HG03060 (cell line): ENCODE data around the gene SLC18A3.

ENCODE experiments used
- ATAC-seq: cut with Tn5 transposase; IDR thresholded peaks from one replicate; pipeline ENCODE4 v1.9.1; 2021; ENCODE audit warnings: low read depth, moderate number of reproducible peaks; ENCODE audit not compliant: unreplicated experiment

Gene SLC18A3

DNA sequence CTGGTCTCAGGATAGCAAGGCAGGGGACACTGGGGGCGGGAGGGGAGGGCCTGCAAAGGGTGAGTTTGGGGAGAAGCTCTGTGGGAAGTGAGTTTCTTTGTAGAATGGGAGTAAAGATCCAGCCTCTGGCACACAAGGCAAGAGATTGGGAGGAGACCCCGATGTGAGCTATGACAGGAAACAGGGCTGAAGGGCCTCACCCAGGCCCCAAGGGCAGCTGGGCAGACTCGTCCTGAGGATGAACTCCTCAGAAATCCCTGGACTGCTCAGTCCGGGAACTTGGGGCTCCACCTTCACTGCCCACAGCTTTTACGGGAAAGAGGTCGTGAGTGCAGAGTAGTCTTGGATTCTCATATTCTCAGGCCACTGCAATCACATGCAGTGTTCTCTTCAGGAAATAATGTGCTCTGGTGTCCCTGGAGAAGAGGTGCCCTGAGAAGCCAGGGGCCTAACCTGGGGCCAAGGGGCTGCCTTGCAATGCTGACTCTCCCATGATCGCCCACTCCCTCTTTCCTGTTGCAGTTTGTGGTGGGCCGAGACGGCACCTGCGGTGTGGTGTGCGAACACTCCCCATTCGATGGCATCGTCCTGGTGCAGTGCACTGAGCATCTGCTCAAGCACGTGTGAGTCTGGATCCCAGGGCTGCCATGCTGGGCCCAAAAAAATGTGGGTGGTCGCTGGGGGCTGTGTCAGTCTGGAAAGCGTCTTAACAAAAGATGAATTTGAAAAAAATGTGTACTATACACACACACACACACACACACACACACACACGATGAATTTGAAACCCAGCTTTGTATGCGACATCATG, 38.1 kb downstream of the SLC18A3 start:
- no peak for ATAC-seq

DNA sequence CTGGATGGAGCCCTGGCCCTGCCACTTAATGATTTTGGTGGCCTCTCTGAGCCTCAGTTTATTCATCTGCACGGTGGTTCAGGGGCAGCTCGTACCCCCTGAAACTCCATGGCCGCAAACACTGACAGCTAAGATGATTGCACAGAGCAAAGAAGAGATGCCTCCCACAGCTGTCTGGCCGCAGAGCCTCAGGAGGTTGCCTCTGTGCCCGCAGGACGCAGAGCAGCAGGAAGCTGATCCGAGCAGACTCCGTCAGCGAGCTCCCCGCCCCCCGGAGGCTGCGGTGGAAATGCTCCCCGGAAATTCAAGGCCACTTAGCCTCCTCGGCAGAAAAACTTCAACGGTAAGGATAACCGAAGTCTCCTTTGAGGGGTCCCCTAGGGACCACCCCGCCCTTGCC, 39.2 kb downstream of the SLC18A3 start:
- ATAC-seq: no peak

DNA sequence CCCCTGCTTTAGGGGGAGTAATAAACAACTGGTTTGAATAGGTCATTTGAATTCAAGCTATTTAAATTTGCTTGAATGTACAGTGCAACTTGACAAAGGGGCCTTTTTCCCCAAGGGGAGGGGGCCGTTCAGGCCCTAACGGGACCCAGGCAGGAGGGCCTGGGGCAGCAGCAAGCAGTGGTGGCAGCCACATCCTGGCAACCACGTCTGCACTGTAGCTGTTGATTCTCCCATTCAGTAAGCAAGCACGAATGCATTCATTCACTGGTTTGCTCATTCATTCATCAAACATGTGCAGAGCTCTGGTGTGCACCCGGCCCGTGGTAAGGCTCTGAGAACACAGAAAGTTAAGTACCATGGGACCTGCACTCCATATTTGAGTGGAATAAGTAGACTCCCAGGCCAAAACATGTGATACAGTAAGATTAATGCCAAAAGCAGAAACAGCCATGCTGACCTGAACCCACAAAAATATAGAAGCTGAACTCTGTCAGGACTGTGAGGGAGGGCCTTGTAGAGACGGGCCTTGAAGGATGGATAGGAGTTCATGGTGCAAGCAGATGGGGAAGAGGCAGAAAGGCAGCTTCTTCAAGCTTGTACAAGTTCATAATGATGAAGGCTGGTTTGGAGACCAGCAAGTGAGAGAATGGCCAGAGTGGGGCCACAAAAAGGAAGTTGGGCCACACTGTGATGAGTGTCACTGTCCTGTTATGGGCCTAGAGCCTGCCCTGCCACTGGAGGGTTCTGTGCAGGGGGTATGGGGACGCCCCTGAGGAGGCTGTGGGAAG, 40.0 kb downstream of the SLC18A3 start:
- ATAC-seq: no peak

DNA sequence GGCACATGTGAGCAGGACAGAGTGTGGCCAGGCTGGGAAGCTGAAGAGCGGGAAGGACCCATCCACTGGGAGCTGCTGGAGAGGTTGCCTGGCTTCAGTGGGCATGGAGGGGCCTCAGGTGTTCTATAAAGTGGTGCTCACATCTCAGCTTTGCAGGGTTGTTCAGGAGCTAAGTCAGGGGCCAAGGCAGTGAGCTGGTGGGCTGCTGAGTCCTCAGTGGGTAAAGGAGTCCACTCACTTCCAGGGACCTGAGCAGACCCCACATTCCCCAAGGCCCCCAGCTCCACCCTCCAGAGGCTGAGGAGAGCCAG, 40.6 kb downstream of the SLC18A3 start:
- no peak for ATAC-seq

DNA sequence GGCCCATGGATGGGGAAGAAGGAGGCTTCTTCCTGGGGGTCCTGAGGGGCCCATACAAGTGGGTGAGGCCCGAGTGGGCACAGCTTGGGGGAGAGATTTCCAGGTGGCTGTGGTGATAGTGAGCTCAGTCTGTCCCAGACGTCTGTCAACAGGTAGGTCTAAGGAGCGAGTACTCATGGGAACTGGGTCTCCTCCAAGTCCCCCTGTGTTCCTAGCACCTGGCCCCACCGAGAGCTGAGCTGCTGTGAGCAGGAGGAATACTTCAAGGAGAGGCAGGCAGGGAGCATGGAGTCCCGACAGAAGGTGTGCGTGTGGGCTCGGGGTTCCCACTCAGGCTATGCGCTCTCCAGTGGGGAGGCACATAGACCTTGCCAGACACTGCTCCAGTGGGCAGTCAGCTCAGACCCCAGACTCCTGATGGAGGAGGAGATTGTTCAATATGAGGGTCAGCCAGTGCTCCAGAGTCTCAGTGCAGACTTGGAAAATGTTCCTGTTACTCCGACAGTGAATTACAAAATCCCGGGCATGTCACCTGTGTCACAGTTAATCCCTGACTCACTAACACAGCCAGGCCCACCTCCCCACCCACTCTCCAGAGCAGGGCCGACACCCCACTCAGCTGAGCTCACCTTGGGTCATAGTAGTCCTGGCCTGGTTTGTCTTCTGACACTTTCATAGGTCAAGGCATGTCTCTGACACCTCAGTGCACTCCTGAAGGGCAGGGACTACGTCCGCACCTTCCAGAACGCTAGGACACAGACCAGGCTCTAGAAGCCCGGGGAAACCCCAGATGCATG, 41.1 kb downstream of the SLC18A3 start:
- no peak for ATAC-seq

DNA sequence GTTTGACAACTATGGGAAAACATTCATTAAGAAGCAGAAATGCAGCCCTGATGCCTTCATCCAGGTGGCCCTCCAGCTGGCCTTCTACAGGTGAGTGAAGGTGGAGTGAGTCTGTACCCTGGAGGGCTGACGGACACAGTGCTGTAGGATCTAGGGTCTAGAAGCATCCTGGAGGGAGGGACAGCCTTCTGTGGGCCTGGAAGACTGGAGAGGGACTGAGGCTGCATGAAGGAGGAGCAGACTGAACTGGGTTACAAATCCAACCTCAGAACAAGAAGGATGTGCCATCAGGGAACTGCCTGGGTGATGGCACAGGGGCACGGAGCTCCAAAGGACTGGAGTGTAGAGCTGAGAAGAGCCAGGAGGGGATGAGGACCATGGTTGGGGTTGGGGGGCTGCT, 41.8 kb downstream of the SLC18A3 start:
- ATAC-seq: no peak

DNA sequence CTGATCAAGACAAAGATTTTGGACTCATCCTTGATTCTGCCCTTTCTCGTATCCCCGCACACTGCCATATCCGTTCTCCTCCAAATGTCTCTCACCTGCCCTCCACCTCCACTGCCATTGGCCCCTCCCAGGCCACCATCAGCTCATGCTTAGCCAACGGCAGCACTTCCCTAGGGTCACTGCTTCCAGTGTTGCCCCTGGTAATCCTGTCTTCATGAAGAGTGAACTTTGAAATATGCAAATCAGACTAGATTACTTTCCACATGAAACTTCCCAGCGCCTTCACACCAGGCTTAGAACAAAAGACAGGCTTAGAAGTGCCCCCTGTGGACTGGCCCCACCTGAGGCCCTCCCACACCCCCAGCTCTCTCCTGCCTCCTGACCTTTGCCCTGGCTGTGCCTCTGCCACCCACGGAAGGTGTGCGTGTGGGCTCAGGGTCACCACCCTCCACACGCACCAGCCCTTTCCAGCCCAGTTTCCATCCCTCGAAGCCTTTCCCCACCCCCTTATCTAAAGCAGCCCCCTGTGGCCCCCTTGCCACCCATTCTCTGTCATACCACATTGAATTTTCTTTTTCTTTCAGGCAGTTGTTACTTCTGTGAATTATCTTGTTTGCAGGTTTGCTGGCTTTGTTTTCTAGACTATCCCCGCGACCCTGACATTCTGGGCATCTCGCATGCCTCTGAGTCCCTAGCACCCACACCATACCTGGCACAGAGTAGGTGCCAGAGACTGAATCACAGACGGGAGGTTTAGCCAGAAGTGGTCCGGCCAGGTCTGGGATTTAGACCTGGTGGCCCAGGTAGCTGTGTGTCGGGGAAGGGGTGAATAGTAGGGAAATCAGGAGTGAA, 42.5 kb downstream of the SLC18A3 start:
- ATAC-seq: no peak

DNA sequence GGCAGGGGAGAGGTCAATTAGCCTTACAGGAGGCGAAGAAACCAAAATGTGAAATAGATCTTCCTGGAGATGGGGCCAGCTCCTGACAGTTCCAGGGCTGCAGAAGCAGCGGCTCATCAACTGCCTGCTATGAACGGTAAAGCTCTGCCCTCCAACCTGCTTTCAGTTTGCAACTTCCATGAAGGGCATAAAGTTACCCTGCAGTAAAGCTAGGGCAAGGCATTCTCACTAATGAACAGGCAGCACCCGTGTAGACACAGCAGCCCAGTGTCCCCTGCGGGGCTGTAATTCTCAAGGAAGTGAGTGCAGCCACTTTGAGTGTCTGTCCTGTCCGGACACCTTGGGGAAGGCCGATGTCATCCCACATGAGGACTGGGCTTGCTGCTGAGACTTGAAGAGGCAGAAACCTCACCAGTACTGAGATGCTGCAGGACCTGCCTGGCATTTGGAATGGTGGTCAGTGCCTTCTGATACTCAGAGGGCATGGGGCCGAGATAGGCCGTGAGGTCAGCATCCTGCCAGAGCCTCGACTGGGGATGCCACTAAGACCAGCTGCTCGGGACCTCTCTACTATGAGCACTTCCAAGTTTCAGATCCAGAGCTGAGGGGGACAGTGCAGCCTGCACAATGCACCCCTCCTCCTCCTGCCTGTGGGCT, 43.3 kb downstream of the SLC18A3 start:
- no peak for ATAC-seq

DNA sequence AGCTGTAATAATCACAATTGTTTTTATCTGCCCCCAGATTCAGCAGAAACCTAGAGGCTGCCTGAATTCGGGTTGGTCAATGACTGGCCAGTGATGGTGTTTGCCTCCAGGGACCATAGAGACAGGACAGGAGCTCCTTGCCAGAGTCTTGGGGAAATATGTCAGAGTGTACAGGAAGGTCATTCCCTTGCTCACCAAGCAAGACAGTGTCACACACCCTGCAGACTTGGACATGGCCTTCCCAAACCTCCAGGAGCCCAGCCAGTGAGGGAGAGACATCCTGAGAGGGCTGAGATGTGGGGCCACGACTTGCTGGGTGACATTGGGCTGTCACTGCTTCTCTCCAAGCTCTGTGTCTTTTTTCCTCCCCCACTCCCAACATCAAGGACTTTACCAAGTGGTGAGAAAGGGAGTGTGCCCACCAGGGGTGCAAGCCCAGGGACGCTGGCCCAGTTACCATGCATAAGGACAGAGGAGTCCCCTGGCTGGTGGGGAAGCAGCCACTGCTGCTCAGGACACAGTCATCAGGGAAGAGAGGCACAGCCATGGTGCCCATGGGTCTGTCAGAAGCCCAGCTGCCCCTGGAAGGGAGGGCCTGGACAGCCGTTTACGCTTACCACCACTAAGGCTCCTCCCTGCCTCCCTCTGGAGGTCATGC, 44.1 kb downstream of the SLC18A3 start:
- ATAC-seq: no peak

DNA sequence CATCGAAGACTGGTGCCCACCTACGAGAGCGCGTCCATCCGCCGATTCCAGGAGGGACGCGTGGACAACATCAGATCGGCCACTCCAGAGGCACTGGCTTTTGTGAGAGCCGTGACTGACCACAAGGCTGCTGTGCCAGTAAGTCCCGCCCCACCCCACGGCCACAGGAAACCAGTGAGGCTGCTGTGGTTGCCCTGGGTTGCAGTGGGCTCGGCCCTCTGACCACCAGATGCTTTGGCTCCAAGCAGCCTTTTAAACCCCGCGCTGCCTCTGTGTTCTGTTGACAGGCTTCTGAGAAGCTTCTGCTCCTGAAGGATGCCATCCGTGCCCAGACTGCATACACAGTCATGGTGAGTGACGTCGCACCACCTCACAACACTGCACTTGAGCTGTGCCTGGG, 45.0 kb downstream of the SLC18A3 start:
- ATAC-seq: no peak

DNA sequence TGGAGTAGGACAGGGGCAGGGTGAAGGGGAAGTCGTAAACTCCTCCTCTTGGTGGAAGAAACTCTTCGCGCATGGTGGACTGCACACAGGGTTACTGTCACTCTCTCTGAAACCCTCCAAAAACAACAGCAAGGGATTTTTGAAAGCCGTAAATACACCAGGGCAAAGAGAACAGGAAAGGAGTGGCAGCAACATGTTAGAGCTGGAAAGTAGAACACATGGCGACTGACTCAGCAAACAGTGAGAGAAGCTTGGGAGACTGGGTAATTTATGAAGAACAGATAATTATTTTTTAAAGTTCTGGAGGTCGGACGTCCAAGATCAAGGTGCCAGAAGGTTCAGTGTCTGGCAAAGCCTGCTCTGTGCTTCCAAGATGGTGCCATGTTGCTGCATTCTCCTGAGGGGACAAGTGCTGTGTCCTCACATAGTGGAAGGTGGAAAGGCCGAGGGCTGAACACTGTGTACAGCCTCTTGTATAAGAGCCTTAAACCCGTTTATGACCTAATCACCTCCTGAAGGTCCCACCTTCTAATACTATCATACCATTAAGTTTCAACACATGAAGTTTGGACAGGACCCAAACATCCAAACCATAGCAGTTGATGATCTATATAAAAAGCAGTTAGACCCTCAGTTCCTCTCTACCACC, 46.9 kb downstream of the SLC18A3 start:
- ATAC-seq: no peak

DNA sequence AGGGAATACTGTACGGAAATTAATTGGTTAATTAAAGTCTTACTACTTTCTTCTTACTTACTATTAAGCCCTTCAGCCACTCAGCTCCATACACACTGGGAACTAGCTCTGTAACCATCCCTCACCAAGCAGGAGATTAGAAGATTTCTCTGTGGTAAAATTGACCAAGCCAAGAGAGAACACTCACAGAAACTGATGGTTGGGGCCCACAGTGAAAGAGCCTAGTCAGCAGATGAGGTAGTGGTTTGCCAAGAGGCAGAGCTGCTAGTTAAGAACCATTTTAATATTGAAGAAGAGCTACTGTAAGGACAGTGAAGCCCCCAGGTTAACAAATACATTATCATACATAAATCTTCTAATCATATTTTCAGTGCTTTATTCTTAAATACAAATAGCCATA, 47.5 kb downstream of the SLC18A3 start:
- ATAC-seq: no peak

DNA sequence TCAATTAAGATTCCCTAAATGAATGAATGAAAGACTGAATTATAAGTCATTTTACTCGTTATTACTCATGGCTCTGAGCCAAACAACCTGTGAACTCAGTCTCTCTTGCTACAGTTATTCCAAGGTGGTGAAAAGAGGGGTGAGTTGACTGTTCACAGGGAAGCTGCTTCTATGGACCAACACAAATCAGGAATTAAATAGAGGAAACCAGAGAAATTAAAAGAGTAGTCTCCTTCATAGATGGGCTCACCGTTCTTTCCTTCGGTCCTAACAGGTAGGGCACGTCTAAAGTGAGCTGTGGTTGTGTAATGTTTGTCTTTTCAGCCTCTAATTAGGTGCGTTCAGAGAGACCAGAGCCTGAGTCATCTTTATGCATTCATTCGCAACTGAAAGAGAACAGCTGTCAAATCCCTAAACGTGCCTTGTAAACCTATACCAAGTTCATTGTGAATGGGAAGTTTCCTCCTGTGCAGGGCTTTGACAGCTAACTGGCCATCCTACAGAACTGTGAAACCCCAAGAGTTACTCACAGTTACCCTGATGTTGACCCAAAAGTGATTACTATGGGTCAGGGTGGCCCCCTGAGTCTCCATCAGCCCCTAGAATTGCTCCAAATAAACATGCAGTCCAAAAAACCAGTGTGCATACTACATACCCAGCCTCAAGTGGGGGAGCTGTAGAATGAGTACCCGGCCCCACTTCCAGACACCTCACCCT, 51.2 kb downstream of the SLC18A3 start:
- ATAC-seq: no peak
